SK-N-SH (cell line): ENCODE data around the gene ADAMTS7. TPM values are rescaled to one million over a fixed set of nuclear protein-coding genes. Genes with fewer than 3 reads are reported as not detected.
"Not testable (repeated sequence)": the region's sequence is repeated elsewhere in the genome, so short reads cannot be mapped to it uniquely, and the experiment has no call there.

ENCODE experiments used
- CTCF ChIA-PET: fragments of 300-600, 350-600 bp; formaldehyde crosslinking; extraction: SDS; loops from one replicate; lab custom pipeline; 2021; lab: Yijun Ruan, JAX
- POLR2A ChIA-PET: fragments of 350-600 bp; sonication (Branson Sonifier 250); formaldehyde crosslinking; extraction: SDS; loops from one replicate; lab custom pipeline; 2020; ENCODE audit warnings: antibody characterized with exemption, inconsistent platforms; lab: Yijun Ruan, JAX
- DNase-seq: peaks from one replicate; pipeline ENCODE4 v3.0.0; 2012
- H2AFZ ChIP-seq: fragments of 200-600 bp; sonication (generic); 2 replicates; pipeline ENCODE4 v1.8.1; 2016; ENCODE audit warnings: antibody characterized with exemption, mild to moderate bottlenecking, low read depth
- H3F3A ChIP-seq: fragments of 200-600 bp; sonication (generic); replicated peaks from 2 replicates; pipeline ENCODE3; 2016; ENCODE audit warnings: antibody characterized with exemption, mild to moderate bottlenecking; ENCODE audit not compliant: insufficient read depth
- H3K27ac ChIP-seq, 2 experiments: fragments of 200-500 bp in 1 of 2; fragments of 200-600 bp in 1 of 2; sonication (Bioruptor generic) in 1 of 2; sonication (generic), shearing (Covaris generic) in 1 of 2; 2 replicates each; pipeline versions ENCODE4 v1.5.1 to v1.6.1; 2014 to 2016; ENCODE audit warnings: low read depth in 2 of 2, inconsistent platforms in 1 of 2, low read length in 1 of 2, mild to moderate bottlenecking in 1 of 2, mixed read lengths in 1 of 2
- H3K27me3 ChIP-seq: fragments of 200-600 bp; sonication (generic), shearing (Covaris generic); 2 replicates; pipeline ENCODE4 v1.6.1; 2016; ENCODE audit warnings: mixed run types; ENCODE audit not compliant: insufficient read depth
- H3K36me3 ChIP-seq, 2 experiments: fragments of 200-500 bp in 1 of 2; fragments of 200-600 bp in 1 of 2; sonication (Bioruptor generic) in 1 of 2; sonication (generic) in 1 of 2; replicated peaks in 1 of 2; 2 replicates each; pipeline versions ENCODE3 to v1.5.1; 2014 to 2016; ENCODE audit warnings: low read length in 1 of 2, mild to moderate bottlenecking in 1 of 2; ENCODE audit not compliant: insufficient read depth in 2 of 2, control insufficient read depth in 1 of 2
- H3K4me1 ChIP-seq, 2 experiments: fragments of 200-500 bp in 1 of 2; fragments of 200-600 bp in 1 of 2; sonication (Bioruptor generic) in 1 of 2; sonication (generic), shearing (Covaris generic) in 1 of 2; 2 replicates each; pipeline versions ENCODE4 v1.5.1 to v1.6.1; 2014 to 2016; ENCODE audit warnings: low read depth in 1 of 2, low read length in 1 of 2, mixed run types in 1 of 2; ENCODE audit not compliant: insufficient read depth in 2 of 2, control insufficient read depth in 1 of 2
- H3K4me2 ChIP-seq: fragments of 200-600 bp; sonication (generic), shearing (Covaris generic); 2 replicates; pipeline ENCODE4 v1.6.1; 2017; ENCODE audit warnings: mixed run types
- H3K4me3 ChIP-seq, 2 experiments: fragments of 200-500 bp in 1 of 2; fragments of 200-600 bp in 1 of 2; sonication (Bioruptor generic) in 1 of 2; sonication (generic), shearing (Covaris generic) in 1 of 2; 2 replicates each; pipeline versions ENCODE4 v1.5.1 to v1.8.1; 2014 to 2016; ENCODE audit warnings: low read depth in 2 of 2, inconsistent platforms in 1 of 2, low read length in 1 of 2, mild to moderate bottlenecking in 1 of 2, mixed read lengths in 1 of 2, moderate library complexity in 1 of 2
- H3K79me2 ChIP-seq: fragments of 200-600 bp; sonication (generic); 2 replicates; pipeline ENCODE4 v1.8.1; 2017; ENCODE audit warnings: mild to moderate bottlenecking; ENCODE audit not compliant: insufficient read depth
- H3K9ac ChIP-seq: fragments of 200-600 bp; sonication (generic); 2 replicates; pipeline ENCODE4 v1.6.1; 2017; ENCODE audit warnings: mixed run types
- H3K9me2 ChIP-seq: fragments of 200-600 bp; sonication (generic); 2 replicates; pipeline ENCODE4 v1.6.1; 2017; ENCODE audit warnings: mixed run types
- H3K9me3 ChIP-seq: fragments of 200-600 bp; sonication (generic); 2 replicates; pipeline ENCODE4 v1.6.1; 2017; ENCODE audit warnings: mixed run types, mild to moderate bottlenecking, moderate library complexity
- H4K20me1 ChIP-seq: fragments of 200-600 bp; sonication (generic); 2 replicates; pipeline ENCODE4 v1.6.1; 2017; ENCODE audit warnings: mild to moderate bottlenecking, mixed run types; ENCODE audit not compliant: insufficient read depth
- EZH2phosphoT487 ChIP-seq: fragments of 200-600 bp; sonication (generic); IDR thresholded peaks from 2 replicates; pipeline ENCODE4 v1.6.1; 2017; ENCODE audit warnings: low read depth, mixed run types, mild to moderate bottlenecking, antibody characterized with exemption, moderate library complexity, borderline replicate concordance
- FOSL2 ChIP-seq: IDR thresholded peaks from 2 replicates; pipeline ENCODE4 v1.4.0; 2012; ENCODE audit warnings: low read depth, mild to moderate bottlenecking, moderate library complexity, borderline replicate concordance
- FOXM1 ChIP-seq: IDR thresholded peaks from 2 replicates; pipeline ENCODE4 v1.4.0; 2012; ENCODE audit warnings: low read depth, mild to moderate bottlenecking
- RAD21 ChIP-seq: IDR thresholded peaks from 2 replicates; pipeline ENCODE4 v1.6.1; 2012; ENCODE audit warnings: mild to moderate bottlenecking, low read length
- SIN3A ChIP-seq: IDR thresholded peaks from 2 replicates; pipeline ENCODE4 v1.6.1; 2012; ENCODE audit warnings: low read depth, mild to moderate bottlenecking, low read length, moderate library complexity, borderline replicate concordance
- WGBS: methylation state at CpG from one replicate; pipeline ENCODE4 v1.1.6; 2017; ENCODE audit warnings: low lambda C conversion rate; 5-methylcytosine and 5-hydroxymethylcytosine counted together
- polyA plus RNA-seq, 3 experiments: library from polyadenylated mRNA; depleted of rRNA; stranded (reverse); fragments of >200 nt; gene quantifications; 2 replicates each; pipeline ENCODE4 v1.2.3, GENCODE V29; 2012
- TF ChIP-seq, protein P1 (sequence below): IDR thresholded peaks from 2 replicates; pipeline ENCODE4; 2012
- TF ChIP-seq, protein P2 (sequence below): fragments of 150-350 bp; IDR thresholded peaks from 2 replicates; pipeline ENCODE4 v1.6.1; 2016; ENCODE audit warnings: mild to moderate bottlenecking, low read depth, low read length
- TF ChIP-seq, protein P3 (sequence below): IDR thresholded peaks from 2 replicates; pipeline ENCODE4 v1.4.0; 2012; ENCODE audit warnings: low read depth
- TF ChIP-seq, protein P4 (sequence below): IDR thresholded peaks from 2 replicates; pipeline ENCODE4 v1.4.0; 2012; ENCODE audit warnings: low read depth, borderline replicate concordance

Gene ADAMTS7
- polyA plus RNA-seq, 1 of the 3 experiments (the other 2 are of a cell fraction), result 17.9 TPM

DNA sequence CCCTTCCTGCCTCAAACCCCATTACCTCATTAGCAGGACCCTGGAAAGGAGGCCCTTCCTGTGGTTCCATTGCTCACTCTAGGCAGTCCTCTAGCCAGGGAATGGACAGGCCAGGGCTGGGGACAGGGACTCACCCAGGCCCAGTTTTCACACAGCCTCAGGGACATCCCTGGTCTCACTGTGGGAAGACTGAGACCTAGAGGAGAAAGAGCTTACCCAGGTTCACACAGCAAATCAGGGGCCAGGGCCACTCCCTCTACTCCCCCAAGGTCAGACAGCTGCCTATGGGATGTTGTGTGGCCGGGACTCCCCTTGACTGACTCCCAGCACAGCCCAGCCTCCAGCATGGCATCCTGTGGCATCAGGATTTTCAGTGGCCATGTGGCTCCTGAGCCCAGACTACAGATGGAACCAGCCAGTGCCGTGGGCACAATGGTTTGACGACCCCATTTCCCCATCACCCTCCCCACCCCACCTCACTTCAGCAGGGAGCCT, 49.3 kb downstream of the ADAMTS7 start:
- no peak for DNase-seq
- Histone ChIP-seq H3K4me1 (peaks cover 0 to 77% of the 10 kb centered on the region in 2 experiments; a peak in 1 of 4 replicates), H2AFZ (no peak overlapping the region), H3K4me2 (no peak overlapping the region), H3K9me2 (no peaks in the 10 kb centered on the region), H3K36me3 (no peaks in the 10 kb centered on the region), H3K4me3 (no peak overlapping the region), H3K9ac (no peak overlapping the region), H3K79me2 (no peaks in the 10 kb centered on the region), H3K27ac (peak overlapping the region in 1 of 2 experiments; percentile 90; a peak in 2 of 4 replicates), H3K9me3 (no peaks in the 10 kb centered on the region), H3F3A (no peaks in the 10 kb centered on the region), H4K20me1 (no peaks in the 10 kb centered on the region), H3K27me3 (no peaks in the 10 kb centered on the region)
- ChIA-PET POLR2A (no interaction called here), CTCF (interaction anchor here (1.8 kb wide), 1 partner anchor 49 kb away, joined by 7 read pairs; the partner anchor contains the start of gene ADAMTS7)
- TF ChIP-seq, protein P1, sequence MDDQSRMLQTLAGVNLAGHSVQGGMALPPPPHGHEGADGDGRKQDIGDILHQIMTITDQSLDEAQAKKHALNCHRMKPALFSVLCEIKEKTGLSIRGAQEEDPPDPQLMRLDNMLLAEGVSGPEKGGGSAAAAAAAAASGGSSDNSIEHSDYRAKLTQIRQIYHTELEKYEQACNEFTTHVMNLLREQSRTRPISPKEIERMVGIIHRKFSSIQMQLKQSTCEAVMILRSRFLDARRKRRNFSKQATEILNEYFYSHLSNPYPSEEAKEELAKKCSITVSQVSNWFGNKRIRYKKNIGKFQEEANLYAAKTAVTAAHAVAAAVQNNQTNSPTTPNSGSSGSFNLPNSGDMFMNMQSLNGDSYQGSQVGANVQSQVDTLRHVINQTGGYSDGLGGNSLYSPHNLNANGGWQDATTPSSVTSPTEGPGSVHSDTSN, result no peak
- no peak for TF ChIP-seq SIN3A
- no CpG with 5 or more reads among the region's 3 CpGs for WGBS

DNA sequence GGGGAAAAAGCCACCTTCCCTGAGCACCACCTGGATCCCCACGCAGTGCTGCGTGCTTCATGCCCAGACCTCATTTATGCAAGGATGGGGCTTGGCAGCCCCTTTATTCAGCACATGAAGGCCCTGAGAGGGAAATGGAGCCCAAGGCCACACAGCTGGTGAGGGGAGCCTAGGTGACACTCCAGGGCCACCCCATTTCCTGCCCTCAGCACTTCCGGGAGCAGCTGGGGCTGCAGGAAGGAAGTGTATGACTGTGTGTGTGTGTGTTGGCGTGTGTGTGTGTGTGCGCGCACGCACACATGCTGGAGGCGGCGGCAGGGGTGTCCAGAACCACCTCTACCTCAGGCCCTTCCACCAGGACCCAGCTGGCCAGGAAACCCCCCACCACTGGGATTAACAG, 49.8 kb downstream of the ADAMTS7 start:
- H2AFZ ChIP-seq, H4K20me1 ChIP-seq, POLR2A ChIA-PET, H3K79me2 ChIP-seq, H3K9me2 ChIP-seq, H3K4me2 ChIP-seq, H3F3A ChIP-seq, H3K9ac ChIP-seq, H3K4me3 ChIP-seq, H3K9me3 ChIP-seq, H3K36me3 ChIP-seq, DNase-seq, H3K27me3 ChIP-seq: not testable (repeated sequence)
- peak overlapping the region in 1 of 2 experiments; percentile 90; a peak in 2 of 4 replicates for H3K27ac ChIP-seq
- H3K4me1 ChIP-seq, result peaks cover 0 to 80% of the 10 kb centered on the region in 2 experiments; a peak in 1 of 4 replicates
- 93% methylated on average over 3 of the region's 9 CpGs for WGBS
- CTCF ChIA-PET, result interaction anchor here (1.8 kb wide), 1 partner anchor 49 kb away, joined by 7 read pairs; the partner anchor contains the start of gene ADAMTS7

DNA sequence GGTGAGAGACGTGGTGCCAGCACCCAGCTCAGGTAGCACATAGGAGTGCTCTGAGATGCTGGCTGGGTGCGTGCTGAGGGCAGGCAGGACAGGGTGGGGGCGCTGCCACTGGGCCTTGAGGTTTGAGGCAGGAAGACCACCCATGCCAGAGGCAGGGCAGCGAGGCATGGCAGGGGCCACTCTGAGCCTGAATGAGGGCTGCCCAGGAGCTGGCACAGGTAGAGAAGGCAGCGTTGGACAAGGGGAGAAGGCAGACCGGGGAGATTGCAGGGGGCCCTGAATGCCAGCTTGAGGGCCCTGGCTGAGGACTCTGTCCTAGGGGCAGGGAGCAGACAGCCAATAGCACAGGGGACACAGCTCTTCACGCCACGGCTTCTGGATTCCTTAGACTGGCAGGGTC, 50.2 kb downstream of the ADAMTS7 start:
- Histone ChIP-seq H3K36me3 (no peaks in the 10 kb centered on the region), H3K9ac (no peak overlapping the region), H3K27me3 (no peaks in the 10 kb centered on the region), H2AFZ (no peak overlapping the region), H3K4me1 (peaks cover 0 to 80% of the 10 kb centered on the region in 2 experiments; a peak in 1 of 4 replicates), H3K9me2 (no peaks in the 10 kb centered on the region), H3K79me2 (no peaks in the 10 kb centered on the region), H3K4me3 (no peak overlapping the region), H3K9me3 (no peaks in the 10 kb centered on the region), H3F3A (no peaks in the 10 kb centered on the region), H3K4me2 (no peak overlapping the region), H4K20me1 (no peaks in the 10 kb centered on the region), H3K27ac (peak overlapping the region in 1 of 2 experiments; percentile 90; a peak in 2 of 4 replicates)
- TF ChIP-seq, protein P2, sequence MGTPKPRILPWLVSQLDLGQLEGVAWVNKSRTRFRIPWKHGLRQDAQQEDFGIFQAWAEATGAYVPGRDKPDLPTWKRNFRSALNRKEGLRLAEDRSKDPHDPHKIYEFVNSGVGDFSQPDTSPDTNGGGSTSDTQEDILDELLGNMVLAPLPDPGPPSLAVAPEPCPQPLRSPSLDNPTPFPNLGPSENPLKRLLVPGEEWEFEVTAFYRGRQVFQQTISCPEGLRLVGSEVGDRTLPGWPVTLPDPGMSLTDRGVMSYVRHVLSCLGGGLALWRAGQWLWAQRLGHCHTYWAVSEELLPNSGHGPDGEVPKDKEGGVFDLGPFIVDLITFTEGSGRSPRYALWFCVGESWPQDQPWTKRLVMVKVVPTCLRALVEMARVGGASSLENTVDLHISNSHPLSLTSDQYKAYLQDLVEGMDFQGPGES, result no peak
- TF ChIP-seq SIN3A (no peak), FOSL2 (no peak), RAD21 (no peak), EZH2phosphoT487 (no peak), FOXM1 (no peak)
- TF ChIP-seq, protein P3, sequence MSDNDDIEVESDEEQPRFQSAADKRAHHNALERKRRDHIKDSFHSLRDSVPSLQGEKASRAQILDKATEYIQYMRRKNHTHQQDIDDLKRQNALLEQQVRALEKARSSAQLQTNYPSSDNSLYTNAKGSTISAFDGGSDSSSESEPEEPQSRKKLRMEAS, result no peak
- TF ChIP-seq, protein P1, result no peak
- TF ChIP-seq, protein P4, sequence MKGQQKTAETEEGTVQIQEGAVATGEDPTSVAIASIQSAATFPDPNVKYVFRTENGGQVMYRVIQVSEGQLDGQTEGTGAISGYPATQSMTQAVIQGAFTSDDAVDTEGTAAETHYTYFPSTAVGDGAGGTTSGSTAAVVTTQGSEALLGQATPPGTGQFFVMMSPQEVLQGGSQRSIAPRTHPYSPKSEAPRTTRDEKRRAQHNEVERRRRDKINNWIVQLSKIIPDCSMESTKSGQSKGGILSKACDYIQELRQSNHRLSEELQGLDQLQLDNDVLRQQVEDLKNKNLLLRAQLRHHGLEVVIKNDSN, result no peak
- ChIA-PET CTCF (interaction anchor here (1.8 kb wide), 1 partner anchor 50 kb away, joined by 7 read pairs; the partner anchor contains the start of gene ADAMTS7), POLR2A (no interaction called here)
- WGBS, result 98% methylated on average over 6 of the region's 8 CpGs
- DNase-seq, result no peak
